HG02840 (cell line): ENCODE measurements around the gene EGR4.
A peak's percentile ranks its signal among the peaks of the same experiment; 100 is the strongest.

Experiments
- ATAC-seq: cut with Tn5 transposase; IDR thresholded peaks from one replicate; pipeline ENCODE4 v1.9.1; 2021; ENCODE audit warnings: mild to moderate bottlenecking, moderate library complexity, moderate number of reproducible peaks; ENCODE audit not compliant: unreplicated experiment, low FRiP score

The EGR4 gene

GRCh38 chr2:73293534-73294171 is at the start of gene EGR4:
Gene EGR4 (minus strand): TSS chr2:73293548. CDS start chr2:73293317, 231 bp downstream.
- ATAC-seq: peak; percentile 90

- ATAC-seq: no peak
Measured at GRCh38 chr2:73341039-73341438, 47.7 kb upstream of the EGR4 start.

- ATAC-seq: no peak
Measured at GRCh38 chr2:73339201-73339600, 45.9 kb upstream of the EGR4 start.

GRCh38 chr2:73337828-73338227 is 44.5 kb upstream of the EGR4 start:
- no peak for ATAC-seq

- ATAC-seq: no peak
Measured at GRCh38 chr2:73334620-73335019, 41.3 kb upstream of the EGR4 start.

- no peak for ATAC-seq
Measured at GRCh38 chr2:73334045-73334444, 40.7 kb upstream of the EGR4 start.

- no peak for ATAC-seq
Measured at GRCh38 chr2:73333564-73333963, 40.2 kb upstream of the EGR4 start.

- no peak for ATAC-seq
Measured at GRCh38 chr2:73324126-73324725, 30.9 kb upstream of the EGR4 start.

GRCh38 chr2:73323551-73323950 is 30.2 kb upstream of the EGR4 start:
- ATAC-seq: no peak

GRCh38 chr2:73314441-73314840 is 21.1 kb upstream of the EGR4 start:
- ATAC-seq: no peak

- ATAC-seq: no peak
Measured at GRCh38 chr2:73307720-73308119, 14.4 kb upstream of the EGR4 start.

GRCh38 chr2:73301636-73302035 is 8.3 kb upstream of the EGR4 start:
- no peak for ATAC-seq

- no peak for ATAC-seq
Measured at GRCh38 chr2:73300926-73301325, 7.6 kb upstream of the EGR4 start.

GRCh38 chr2:73297586-73297985 is 4.2 kb upstream of the EGR4 start:
- no peak for ATAC-seq

GRCh38 chr2:73297151-73297559 is 3.8 kb upstream of the EGR4 start:
- no peak for ATAC-seq

- ATAC-seq: no peak
Measured at GRCh38 chr2:73295751-73296400, 2.5 kb upstream of the EGR4 start.

- no peak for ATAC-seq
Measured at GRCh38 chr2:73294239-73294638, 891 bp upstream of the EGR4 start.

- ATAC-seq: peak; percentile 5
Measured at GRCh38 chr2:73292906-73293533, 328 bp downstream of the EGR4 start.

GRCh38 chr2:73292316-73292905 is 937 bp downstream of the EGR4 start:
- no peak for ATAC-seq

GRCh38 chr2:73291461-73292315 is 1.7 kb downstream of the EGR4 start:
- ATAC-seq: no peak
